ENCODE data around the gene WBP4. TPM values are rescaled to one million over a fixed set of nuclear protein-coding genes. Genes with fewer than 3 reads are reported as not detected.
A peak's percentile ranks its signal among the peaks of the same experiment; 100 is the strongest.

The WBP4 gene
- polyA plus RNA-seq, 1 experiment = 18.3 TPM

DNA sequence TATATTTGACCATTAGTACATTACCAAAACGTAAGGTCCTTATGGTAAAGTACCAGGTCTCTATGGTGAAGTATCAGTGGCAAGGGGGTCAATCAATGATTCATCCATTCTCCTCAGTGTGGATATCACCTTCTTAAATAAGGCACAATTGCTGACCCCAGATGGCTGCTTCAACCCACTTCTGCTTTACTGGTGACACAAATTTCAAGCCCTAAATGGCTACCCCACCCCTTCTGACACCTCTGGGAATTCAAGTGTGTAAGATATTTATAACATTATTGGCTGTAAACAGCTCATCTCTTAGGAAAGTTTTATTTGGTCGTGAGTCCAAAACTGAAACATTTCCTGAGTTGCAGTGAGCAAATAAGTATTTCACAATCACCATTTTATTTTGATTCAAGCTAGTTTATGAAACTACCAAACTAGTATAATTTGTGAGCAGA is 7.9 kb upstream of the WBP4 start:
- Histone ChIP-seq H3K27ac (ENCODE audit: low read depth, low read length) (no peak overlapping the region), H3K4me3 (ENCODE audit: low read depth, low read length) (peak overlapping the region; percentile 29; the same call in 1 of the 2 replicates), H3K27me3 (ENCODE audit: control insufficient read depth, insufficient read depth, low read length) (no peaks in the 10 kb centered on the region), H3K9me3 (ENCODE audit: control insufficient read depth, insufficient read depth, low read length) (peaks cover 2% of the 10 kb centered on the region; the same call in 1 of the 2 replicates)
- DNase-seq (ENCODE audit: low read depth, low spot score) = no peak
- TF ChIP-seq, protein P1, sequence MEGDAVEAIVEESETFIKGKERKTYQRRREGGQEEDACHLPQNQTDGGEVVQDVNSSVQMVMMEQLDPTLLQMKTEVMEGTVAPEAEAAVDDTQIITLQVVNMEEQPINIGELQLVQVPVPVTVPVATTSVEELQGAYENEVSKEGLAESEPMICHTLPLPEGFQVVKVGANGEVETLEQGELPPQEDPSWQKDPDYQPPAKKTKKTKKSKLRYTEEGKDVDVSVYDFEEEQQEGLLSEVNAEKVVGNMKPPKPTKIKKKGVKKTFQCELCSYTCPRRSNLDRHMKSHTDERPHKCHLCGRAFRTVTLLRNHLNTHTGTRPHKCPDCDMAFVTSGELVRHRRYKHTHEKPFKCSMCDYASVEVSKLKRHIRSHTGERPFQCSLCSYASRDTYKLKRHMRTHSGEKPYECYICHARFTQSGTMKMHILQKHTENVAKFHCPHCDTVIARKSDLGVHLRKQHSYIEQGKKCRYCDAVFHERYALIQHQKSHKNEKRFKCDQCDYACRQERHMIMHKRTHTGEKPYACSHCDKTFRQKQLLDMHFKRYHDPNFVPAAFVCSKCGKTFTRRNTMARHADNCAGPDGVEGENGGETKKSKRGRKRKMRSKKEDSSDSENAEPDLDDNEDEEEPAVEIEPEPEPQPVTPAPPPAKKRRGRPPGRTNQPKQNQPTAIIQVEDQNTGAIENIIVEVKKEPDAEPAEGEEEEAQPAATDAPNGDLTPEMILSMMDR (IDR thresholded peaks at IDR 0.05; ENCODE audit: low read depth, low read length) = no peak
- ChIA-PET POLR2A (no interaction called here), CTCF (interaction anchor here (0.6 to 2.8 kb wide), 25 partner anchors 10 to 599 kb away, joined by 3 to 17 read pairs (median 6); partner anchors contain the start of gene ELF1)

DNA sequence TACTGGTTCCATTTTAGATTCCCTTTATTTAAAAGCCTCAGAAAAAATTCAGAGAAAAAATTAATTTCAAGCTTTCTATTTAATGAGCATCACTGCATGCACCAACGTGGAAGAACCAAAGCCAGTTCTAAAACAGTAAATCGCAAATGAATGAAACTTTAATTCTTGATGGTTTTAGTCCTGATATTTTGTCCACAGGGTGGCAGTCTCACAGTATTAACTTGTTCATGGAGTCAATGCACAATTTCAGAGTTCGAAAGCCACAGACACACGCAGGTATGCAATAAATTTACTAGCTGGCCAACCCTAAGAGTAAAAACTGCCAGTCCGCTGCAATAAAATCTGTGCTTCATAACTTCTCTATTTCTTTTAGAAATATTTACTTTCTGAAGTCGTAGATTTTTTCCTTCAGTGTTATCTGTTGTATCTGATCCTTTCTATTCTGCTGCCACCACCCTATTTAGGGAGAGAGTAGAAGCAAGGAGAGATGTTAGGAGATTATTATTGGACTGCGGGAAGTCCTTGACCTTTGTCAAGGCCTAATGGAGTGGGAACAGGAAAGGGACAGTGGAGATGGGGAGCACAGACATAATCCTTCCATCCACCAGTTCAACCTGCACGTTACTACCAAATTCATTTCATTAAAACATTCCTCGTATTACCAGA is 7.0 kb upstream of the WBP4 start:
- H3K27ac ChIP-seq (ENCODE audit: low read depth, low read length) = no peak overlapping the region
- ChIA-PET CTCF (interaction anchor here (0.6 to 2.8 kb wide), 29 partner anchors 10 to 598 kb away, joined by 3 to 17 read pairs (median 5); partner anchors contain the start of genes ELF1 and MTRF1), POLR2A (interaction anchor here (0.8 kb wide), 1 partner anchor 163 kb away, joined by 3 read pairs; no protein-coding TSS in a partner anchor)
- TF ChIP-seq, protein P1 (IDR thresholded peaks at IDR 0.05; ENCODE audit: low read depth, low read length) = peak; percentile 53
- no peaks in the 10 kb centered on the region for H3K9me3 ChIP-seq (ENCODE audit: control insufficient read depth, insufficient read depth, low read length)
- H3K4me3 ChIP-seq (ENCODE audit: low read depth, low read length) = no peak overlapping the region
- no peak for DNase-seq (ENCODE audit: low read depth, low spot score)
- no peaks in the 10 kb centered on the region for H3K27me3 ChIP-seq (ENCODE audit: control insufficient read depth, insufficient read depth, low read length)

DNA sequence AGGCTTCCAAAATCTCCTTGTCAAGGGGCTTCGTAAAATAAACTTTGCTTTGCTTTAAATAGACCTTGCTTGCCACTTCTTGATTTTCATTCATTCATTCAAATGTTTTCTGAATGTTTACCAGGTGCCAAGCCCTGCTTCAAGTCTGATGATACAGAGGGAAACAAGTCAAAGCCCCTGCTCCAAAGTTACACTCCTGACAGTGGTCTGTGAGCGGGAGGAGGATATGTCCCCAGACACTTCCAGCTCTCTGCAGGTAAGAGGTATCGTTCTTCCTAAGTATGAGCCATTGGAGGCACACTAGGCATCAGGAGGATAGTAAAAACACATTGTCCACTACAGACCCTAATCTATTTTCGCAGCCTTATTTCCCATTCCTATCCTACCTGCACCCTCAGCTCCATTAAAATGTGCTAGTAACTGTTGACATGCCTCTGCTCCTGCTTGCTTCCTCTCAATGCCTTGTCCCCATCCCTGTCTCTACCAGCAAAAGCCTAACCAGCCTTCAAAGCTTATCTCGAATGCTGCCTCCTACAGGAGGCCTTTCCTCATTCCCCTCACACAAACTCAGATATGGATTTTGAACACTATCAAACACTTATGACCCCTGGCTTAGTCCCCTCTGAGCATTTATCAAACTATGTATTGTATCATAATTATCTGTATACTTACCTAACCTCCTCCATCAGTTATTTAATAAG is 6.2 kb upstream of the WBP4 start:
- Histone ChIP-seq H3K9me3 (ENCODE audit: control insufficient read depth, insufficient read depth, low read length) (no peaks in the 10 kb centered on the region), H3K27me3 (ENCODE audit: control insufficient read depth, insufficient read depth, low read length) (no peaks in the 10 kb centered on the region), H3K27ac (ENCODE audit: low read depth, low read length) (no peak overlapping the region), H3K4me3 (ENCODE audit: low read depth, low read length) (no peak overlapping the region)
- POLR2A ChIA-PET = interaction anchor here (0.8 kb wide), 1 partner anchor 162 kb away, joined by 3 read pairs; no protein-coding TSS in a partner anchor
- no peak for DNase-seq (ENCODE audit: low read depth, low spot score)
- CTCF ChIA-PET = interaction anchor here (0.6 to 2.8 kb wide), 21 partner anchors 14 to 597 kb away, joined by 3 to 17 read pairs (median 5); partner anchors contain the start of genes ELF1 and MTRF1
- TF ChIP-seq, protein P1 (IDR thresholded peaks at IDR 0.05; ENCODE audit: low read depth, low read length) = peak; percentile 32

DNA sequence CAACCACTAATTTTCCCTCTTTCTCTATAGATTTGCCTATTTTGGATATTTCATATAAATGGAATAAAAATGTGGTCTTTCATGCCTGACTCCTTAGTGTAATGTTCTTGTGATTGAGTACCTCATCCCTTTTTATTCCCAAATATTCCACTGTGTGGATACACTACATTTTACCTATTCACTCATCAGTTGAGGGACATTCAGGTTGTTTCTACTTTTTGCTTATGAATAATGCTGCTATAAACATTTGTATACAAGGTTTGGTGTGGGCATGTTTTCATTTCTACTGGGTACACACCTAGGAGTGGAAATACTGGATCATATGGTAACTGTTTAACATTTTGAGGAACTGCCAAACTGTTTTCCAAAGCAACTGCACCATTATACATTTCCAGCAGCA is 5.1 kb upstream of the WBP4 start:
- no peak for DNase-seq (ENCODE audit: low read depth, low spot score)
- no peak overlapping the region for H3K4me3 ChIP-seq (ENCODE audit: low read depth, low read length)
- H3K27ac ChIP-seq (ENCODE audit: low read depth, low read length) = no peak overlapping the region
- no peaks in the 10 kb centered on the region for H3K27me3 ChIP-seq (ENCODE audit: control insufficient read depth, insufficient read depth, low read length)
- no peaks in the 10 kb centered on the region for H3K9me3 ChIP-seq (ENCODE audit: control insufficient read depth, insufficient read depth, low read length)
- ChIA-PET POLR2A (no interaction called here), CTCF (interaction anchor here (0.6 kb wide), 1 partner anchor 374 kb away, joined by 6 read pairs; no protein-coding TSS in a partner anchor)
- TF ChIP-seq, protein P1 (IDR thresholded peaks at IDR 0.05; ENCODE audit: low read depth, low read length) = no peak
